ENCODE data around the gene LAMB3.

The LAMB3 gene

GRCh38 chr1:209601809-209602657 lies 50.2 kb downstream of the LAMB3 start:
- no peaks in the 10 kb centered on the region for H3K9me3 ChIP-seq (ENCODE audit: control insufficient read depth, insufficient read depth, low read length)
- no peaks in the 10 kb centered on the region for H3K27me3 ChIP-seq (ENCODE audit: control insufficient read depth, insufficient read depth, low read length)
- H3K4me3 ChIP-seq (ENCODE audit: low read depth, low read length) = no peak overlapping the region
- H3K36me3 ChIP-seq (ENCODE audit: control insufficient read depth, insufficient read depth, low read length) = no peaks in the 10 kb centered on the region
- H3K27ac ChIP-seq (ENCODE audit: low read depth, low read length) = no peak overlapping the region
- H3K4me1 ChIP-seq (ENCODE audit: control insufficient read depth, insufficient read depth, low read length) = no peaks in the 10 kb centered on the region
- H3K9ac ChIP-seq (ENCODE audit: low read depth, low read length) = no peak overlapping the region

GRCh38 chr1:209600541-209600940 lies 51.7 kb downstream of the LAMB3 start:
- H3K9me3 ChIP-seq (ENCODE audit: control insufficient read depth, insufficient read depth, low read length) = no peaks in the 10 kb centered on the region
- H3K27me3 ChIP-seq (ENCODE audit: control insufficient read depth, insufficient read depth, low read length) = no peaks in the 10 kb centered on the region
- H3K4me3 ChIP-seq (ENCODE audit: low read depth, low read length) = no peak overlapping the region
- no peak overlapping the region for H3K9ac ChIP-seq (ENCODE audit: low read depth, low read length)
- H3K27ac ChIP-seq (ENCODE audit: low read depth, low read length) = no peak overlapping the region
- no peaks in the 10 kb centered on the region for H3K36me3 ChIP-seq (ENCODE audit: control insufficient read depth, insufficient read depth, low read length)
- H3K4me1 ChIP-seq (ENCODE audit: control insufficient read depth, insufficient read depth, low read length) = no peaks in the 10 kb centered on the region

GRCh38 chr1:209598227-209598626 lies 54.0 kb downstream of the LAMB3 start:
- H3K27ac ChIP-seq (ENCODE audit: low read depth, low read length) = no peak overlapping the region
- no peaks in the 10 kb centered on the region for H3K4me1 ChIP-seq (ENCODE audit: control insufficient read depth, insufficient read depth, low read length)
- no peaks in the 10 kb centered on the region for H3K9me3 ChIP-seq (ENCODE audit: control insufficient read depth, insufficient read depth, low read length)
- H3K4me3 ChIP-seq (ENCODE audit: low read depth, low read length) = no peak overlapping the region
- no peaks in the 10 kb centered on the region for H3K27me3 ChIP-seq (ENCODE audit: control insufficient read depth, insufficient read depth, low read length)
- H3K9ac ChIP-seq (ENCODE audit: low read depth, low read length) = no peak overlapping the region
- H3K36me3 ChIP-seq (ENCODE audit: control insufficient read depth, insufficient read depth, low read length) = no peaks in the 10 kb centered on the region

GRCh38 chr1:209597499-209597898 lies 54.7 kb downstream of the LAMB3 start:
- no peak overlapping the region for H3K9ac ChIP-seq (ENCODE audit: low read depth, low read length)
- H3K27me3 ChIP-seq (ENCODE audit: control insufficient read depth, insufficient read depth, low read length) = no peaks in the 10 kb centered on the region
- no peaks in the 10 kb centered on the region for H3K36me3 ChIP-seq (ENCODE audit: control insufficient read depth, insufficient read depth, low read length)
- H3K4me3 ChIP-seq (ENCODE audit: low read depth, low read length) = no peak overlapping the region
- no peak overlapping the region for H3K27ac ChIP-seq (ENCODE audit: low read depth, low read length)
- H3K4me1 ChIP-seq (ENCODE audit: control insufficient read depth, insufficient read depth, low read length) = no peaks in the 10 kb centered on the region
- no peaks in the 10 kb centered on the region for H3K9me3 ChIP-seq (ENCODE audit: control insufficient read depth, insufficient read depth, low read length)

- no peaks in the 10 kb centered on the region for H3K9me3 ChIP-seq (ENCODE audit: control insufficient read depth, insufficient read depth, low read length)
- no peak overlapping the region for H3K4me3 ChIP-seq (ENCODE audit: low read depth, low read length)
- H3K4me1 ChIP-seq (ENCODE audit: control insufficient read depth, insufficient read depth, low read length) = no peaks in the 10 kb centered on the region
- H3K36me3 ChIP-seq (ENCODE audit: control insufficient read depth, insufficient read depth, low read length) = no peaks in the 10 kb centered on the region
- H3K9ac ChIP-seq (ENCODE audit: low read depth, low read length) = no peak overlapping the region
- H3K27ac ChIP-seq (ENCODE audit: low read depth, low read length) = no peak overlapping the region
- no peaks in the 10 kb centered on the region for H3K27me3 ChIP-seq (ENCODE audit: control insufficient read depth, insufficient read depth, low read length)
These were observed 56.5 kb downstream of the LAMB3 start for GRCh38 chr1:209595599-209596285.

GRCh38 chr1:209595028-209595427 lies 57.2 kb downstream of the LAMB3 start:
- no peak overlapping the region for H3K27ac ChIP-seq (ENCODE audit: low read depth, low read length)
- H3K4me1 ChIP-seq (ENCODE audit: control insufficient read depth, insufficient read depth, low read length) = no peaks in the 10 kb centered on the region
- H3K9me3 ChIP-seq (ENCODE audit: control insufficient read depth, insufficient read depth, low read length) = no peaks in the 10 kb centered on the region
- no peak overlapping the region for H3K9ac ChIP-seq (ENCODE audit: low read depth, low read length)
- H3K36me3 ChIP-seq (ENCODE audit: control insufficient read depth, insufficient read depth, low read length) = no peaks in the 10 kb centered on the region
- no peak overlapping the region for H3K4me3 ChIP-seq (ENCODE audit: low read depth, low read length)
- H3K27me3 ChIP-seq (ENCODE audit: control insufficient read depth, insufficient read depth, low read length) = no peaks in the 10 kb centered on the region

- H3K27me3 ChIP-seq (ENCODE audit: control insufficient read depth, insufficient read depth, low read length) = no peaks in the 10 kb centered on the region
- no peaks in the 10 kb centered on the region for H3K36me3 ChIP-seq (ENCODE audit: control insufficient read depth, insufficient read depth, low read length)
- no peak overlapping the region for H3K27ac ChIP-seq (ENCODE audit: low read depth, low read length)
- no peaks in the 10 kb centered on the region for H3K4me1 ChIP-seq (ENCODE audit: control insufficient read depth, insufficient read depth, low read length)
- H3K9me3 ChIP-seq (ENCODE audit: control insufficient read depth, insufficient read depth, low read length) = no peaks in the 10 kb centered on the region
- H3K9ac ChIP-seq (ENCODE audit: low read depth, low read length) = no peak overlapping the region
- no peak overlapping the region for H3K4me3 ChIP-seq (ENCODE audit: low read depth, low read length)
These were observed 57.8 kb downstream of the LAMB3 start for GRCh38 chr1:209594440-209594839.

GRCh38 chr1:209593747-209594146 lies 58.5 kb downstream of the LAMB3 start:
- Histone ChIP-seq H3K9me3 (ENCODE audit: control insufficient read depth, insufficient read depth, low read length) (no peaks in the 10 kb centered on the region), H3K4me3 (ENCODE audit: low read depth, low read length) (no peak overlapping the region), H3K27me3 (ENCODE audit: control insufficient read depth, insufficient read depth, low read length) (no peaks in the 10 kb centered on the region), H3K9ac (ENCODE audit: low read depth, low read length) (no peak overlapping the region), H3K36me3 (ENCODE audit: control insufficient read depth, insufficient read depth, low read length) (no peaks in the 10 kb centered on the region), H3K4me1 (ENCODE audit: control insufficient read depth, insufficient read depth, low read length) (no peaks in the 10 kb centered on the region), H3K27ac (ENCODE audit: low read depth, low read length) (no peak overlapping the region)

- no peak overlapping the region for H3K4me3 ChIP-seq (ENCODE audit: low read depth, low read length)
- no peaks in the 10 kb centered on the region for H3K36me3 ChIP-seq (ENCODE audit: control insufficient read depth, insufficient read depth, low read length)
- no peak overlapping the region for H3K9ac ChIP-seq (ENCODE audit: low read depth, low read length)
- H3K27ac ChIP-seq (ENCODE audit: low read depth, low read length) = no peak overlapping the region
- H3K27me3 ChIP-seq (ENCODE audit: control insufficient read depth, insufficient read depth, low read length) = peaks cover 15% of the 10 kb centered on the region
- peaks cover 9% of the 10 kb centered on the region; the same call in 1 of the 2 replicates for H3K4me1 ChIP-seq (ENCODE audit: control insufficient read depth, insufficient read depth, low read length)
- H3K9me3 ChIP-seq (ENCODE audit: control insufficient read depth, insufficient read depth, low read length) = no peaks in the 10 kb centered on the region
These were observed 61.8 kb downstream of the LAMB3 start for GRCh38 chr1:209590405-209590804.

GRCh38 chr1:209589863-209590262 lies 62.4 kb downstream of the LAMB3 start:
- H3K4me1 ChIP-seq (ENCODE audit: control insufficient read depth, insufficient read depth, low read length) = peaks cover 9% of the 10 kb centered on the region; the same call in 1 of the 2 replicates
- H3K27ac ChIP-seq (ENCODE audit: low read depth, low read length) = no peak overlapping the region
- H3K9ac ChIP-seq (ENCODE audit: low read depth, low read length) = no peak overlapping the region
- H3K9me3 ChIP-seq (ENCODE audit: control insufficient read depth, insufficient read depth, low read length) = no peaks in the 10 kb centered on the region
- H3K27me3 ChIP-seq (ENCODE audit: control insufficient read depth, insufficient read depth, low read length) = peaks cover 20% of the 10 kb centered on the region
- no peaks in the 10 kb centered on the region for H3K36me3 ChIP-seq (ENCODE audit: control insufficient read depth, insufficient read depth, low read length)
- H3K4me3 ChIP-seq (ENCODE audit: low read depth, low read length) = no peak overlapping the region

- Histone ChIP-seq H3K9ac (ENCODE audit: low read depth, low read length) (no peak overlapping the region), H3K36me3 (ENCODE audit: control insufficient read depth, insufficient read depth, low read length) (no peaks in the 10 kb centered on the region), H3K9me3 (ENCODE audit: control insufficient read depth, insufficient read depth, low read length) (no peaks in the 10 kb centered on the region), H3K27me3 (ENCODE audit: control insufficient read depth, insufficient read depth, low read length) (peaks cover 24% of the 10 kb centered on the region), H3K4me3 (ENCODE audit: low read depth, low read length) (no peak overlapping the region), H3K27ac (ENCODE audit: low read depth, low read length) (no peak overlapping the region), H3K4me1 (ENCODE audit: control insufficient read depth, insufficient read depth, low read length) (peaks cover 9% of the 10 kb centered on the region; the same call in 1 of the 2 replicates)
These were observed 62.8 kb downstream of the LAMB3 start for GRCh38 chr1:209589440-209589839.

All from HUES48 (cell line).